Heart right ventricle (tissue), 16 donors: Measurements from ENCODE around the gene CD244. TPM values are rescaled to one million over a fixed set of nuclear protein-coding genes. Genes with fewer than 3 reads are reported as not detected.

Source experiments
- ATAC-seq, 8 donors: fragments of 200-7000 bp; cut with Tn5 transposase; one replicate each; pipeline ENCODE4 v1.9.1; 2020; ENCODE audit warnings: mild to moderate bottlenecking in 8 of 8, moderate library complexity in 8 of 8, moderate number of reproducible peaks in 1 of 8
- DNase-seq, 2 donors: peaks; one replicate each; pipeline ENCODE4 v3.0.0-alpha.2; 2020
- H3K27ac ChIP-seq, 10 donors: fragments of 200-600 bp; sonication (generic) in 2 of 10; one replicate each; pipeline versions ENCODE4 v1.5.0 to v1.8.0; 2020 to 2022; ENCODE audit warnings: mild to moderate bottlenecking in 3 of 10
- H3K27me3 ChIP-seq, 7 donors: fragments of 200-600 bp; one replicate each; pipeline ENCODE4 v1.8.0; 2021 to 2022; ENCODE audit warnings: mild to moderate bottlenecking in 2 of 7
- H3K36me3 ChIP-seq, 9 donors: fragments of 200-600 bp; sonication (generic) in 1 of 9; one replicate each; pipeline versions ENCODE4 v1.5.0 to v1.8.0; 2020 to 2022; ENCODE audit warnings: mild to moderate bottlenecking in 2 of 9
- H3K4me1 ChIP-seq, 9 donors: fragments of 200-600 bp; sonication (generic) in 1 of 9; one replicate each; pipeline versions ENCODE4 v1.5.0 to v1.8.0; 2020 to 2022; ENCODE audit warnings: mild to moderate bottlenecking in 4 of 9
- H3K4me3 ChIP-seq, 10 donors: fragments of 200-600 bp; sonication (generic) in 2 of 10; one replicate each; pipeline versions ENCODE4 v1.5.0 to v1.8.0; 2020 to 2022; ENCODE audit warnings: mild to moderate bottlenecking in 7 of 10, moderate library complexity in 2 of 10
- H3K9me3 ChIP-seq, 11 donors: fragments of 200-600 bp in 10 of 11; sonication (generic) in 2 of 11; one replicate each; pipeline versions ENCODE4 v1.5.0 to v1.8.0; 2013 to 2022; ENCODE audit warnings: mild to moderate bottlenecking in 2 of 11, control low read depth in 1 of 11, moderate library complexity in 1 of 11
- CTCF ChIP-seq, 9 donors: fragments of 200-600 bp; sonication (generic) in 2 of 9; IDR thresholded peaks; one replicate each; pipeline versions ENCODE4 v1.5.0 to v1.8.0; 2021 to 2022; ENCODE audit warnings: antibody characterized with exemption in 9 of 9, mild to moderate bottlenecking in 5 of 9, moderate library complexity in 1 of 9
- WGBS, 2 donors: extraction: QIAGEN DNeasy Blood & Tissue Kit; methylation state at CpG; one replicate each; pipeline ENCODE4 v1.1.7; 2013; ENCODE audit warnings: inconsistent platforms in 1 of 2; 5-methylcytosine and 5-hydroxymethylcytosine counted together
- intact Hi-C, 10 donors: fragments of 100-400 bp; cut with DNase I; formaldehyde crosslinking; loops; one replicate each; pipeline versions ENCODE4 v1.11.1 to v1.14.2; 2022
- polyA plus RNA-seq, 2 donors: library from polyadenylated mRNA; stranded (reverse); fragments of 200-250 nt; gene quantifications; one replicate each; pipeline ENCODE4 v1.2.3, GENCODE V29; 2013
- total RNA-seq, 10 donors: library from RNA; stranded (reverse); fragmentation: NEBNext Ultra II Directional in 3 of 10; extraction: Animal tissue kit (Norgen Biotek cat#: 25700) in 3 of 10; gene quantifications; one replicate each; pipeline versions ENCODE4 v1.2.1 to v1.2.4, GENCODE V29; 2021 to 2023
- donor health status: Arrhythmogenic right ventricular cardiomyopathy.
- donor health status: ischemic (EF 13 %, LVEDD 7.1; RV severe dilation, severe dysfunction).
- donor health status: healthy with polysubstance abuse.
- donor health status: DM: no; HTN: yes; CAD: no.
- donor health status: DM: no; HTN: no; CAD: no.
- donor health status: ischemic (EF 25% LVEDD 6.9; RV normal size, moderate dysfunction).
- donor health status: ischemic (EF 25% LVEDD 5.7; RV mildly dilated, moderate dysfunction).
- donor health status: healthy.
- donor health status: DM: yes; HTN: yes; CAD: no.
- donor health status: Ischemic cardiomyopathy.
- donor health status: ischemic (EF 35%, LVEDD 5.7; RV mildly dilated, moderate dysfunction).
- donor health status: nonischemic (EF 11% LVEDD 7.7; RV severe dilation, severe dysfunction).
- donor health status: DM: yes; HTN: yes; CAD: no.
- donor health status: PGD.
- donor health status: ischemic (EF 29% LVEDD 5.4; RV normal size, mild dysfunction).
- donor health status: nonischemic (EF 23%, LVEDD 6.1; RV moderate dilation, normal function).

CD244 gene
- total and polyA plus RNA-seq, 12 donors, result 0.10 to 1.5 (median 0.23) TPM; not detected in 4

- no peak for TF ChIP-seq CTCF (IDR thresholded peaks at IDR 0.05)
- Histone ChIP-seq H3K27me3 (peaks cover 0 to 6% (median 0%) of the 10 kb centered on the region in 7 donors), H3K4me3 (no peak overlapping the region), H3K36me3 (no peaks in the 10 kb centered on the region), H3K9me3 (peaks cover 0 to 6% (median 0%) of the 10 kb centered on the region in 11 donors), H3K27ac (no peak overlapping the region), H3K4me1 (peaks cover 0 to 18% (median 0%) of the 10 kb centered on the region in 9 donors)
- WGBS, 2 donors, result 86 to 91% methylated on average over 2 of the region's 2 CpGs
- DNase-seq (no peak), ATAC-seq (no peak)
- intact Hi-C loops, result no loop called here
Observed at GRCh38 chr1:160853754-160854153, 8.9 kb downstream of the CD244 start.

- Histone ChIP-seq H3K4me1 (peaks cover 0 to 11% (median 0%) of the 10 kb centered on the region in 9 donors), H3K4me3 (no peak overlapping the region), H3K27ac (no peak overlapping the region), H3K36me3 (no peaks in the 10 kb centered on the region), H3K9me3 (peaks cover 0 to 6% (median 0%) of the 10 kb centered on the region in 11 donors), H3K27me3 (no peaks in the 10 kb centered on the region)
- TF ChIP-seq CTCF (IDR thresholded peaks at IDR 0.05), result no peak
- DNase-seq, result no peak
- ATAC-seq, result no peak
- 89 to 94% methylated on average over 3 of the region's 3 CpGs for WGBS, 2 donors
- intact Hi-C loops, result no loop called here
Observed at GRCh38 chr1:160853014-160853413, 9.7 kb downstream of the CD244 start.

GRCh38 chr1:160850993-160851392 is 11.7 kb downstream of the CD244 start:
- DNase-seq, result no peak
- no peak overlapping the region for H3K4me3 ChIP-seq
- intact Hi-C loops, result no loop called here
- no peak overlapping the region for H3K27ac ChIP-seq
- peaks cover 0 to 6% (median 0%) of the 10 kb centered on the region in 11 donors for H3K9me3 ChIP-seq
- no peak for ATAC-seq
- WGBS, 2 donors, result 87 to 92% methylated on average over 8 of the region's 8 CpGs
- H3K36me3 ChIP-seq, result no peaks in the 10 kb centered on the region
- H3K27me3 ChIP-seq, result peaks cover 0 to 5% (median 0%) of the 10 kb centered on the region in 7 donors
- no peak for TF ChIP-seq CTCF (IDR thresholded peaks at IDR 0.05)
- H3K4me1 ChIP-seq, result peaks cover 0 to 7% (median 0%) of the 10 kb centered on the region in 9 donors

- ATAC-seq, result no peak
- intact Hi-C loops, result no loop called here
- Histone ChIP-seq H3K36me3 (no peaks in the 10 kb centered on the region), H3K9me3 (peaks cover 0 to 6% (median 0%) of the 10 kb centered on the region in 11 donors), H3K27me3 (peaks cover 0 to 10% (median 0%) of the 10 kb centered on the region in 7 donors), H3K4me3 (no peak overlapping the region), H3K4me1 (peaks cover 0 to 3% (median 0%) of the 10 kb centered on the region in 9 donors), H3K27ac (no peak overlapping the region)
- no peak for TF ChIP-seq CTCF (IDR thresholded peaks at IDR 0.05)
- DNase-seq, result no peak
- WGBS, 2 donors, result 72 to 84% methylated on average over 5 of the region's 5 CpGs
Observed at GRCh38 chr1:160850541-160850940, 12.1 kb downstream of the CD244 start.
